ENCODE measurements around the gene GPR84. TPM values are rescaled to one million over a fixed set of nuclear protein-coding genes. Genes with fewer than 3 reads are reported as not detected.

Gene GPR84
- polyA plus RNA-seq, 1 of the 3 experiments (the other 2 are of a cell fraction): 0.03 TPM

DNA sequence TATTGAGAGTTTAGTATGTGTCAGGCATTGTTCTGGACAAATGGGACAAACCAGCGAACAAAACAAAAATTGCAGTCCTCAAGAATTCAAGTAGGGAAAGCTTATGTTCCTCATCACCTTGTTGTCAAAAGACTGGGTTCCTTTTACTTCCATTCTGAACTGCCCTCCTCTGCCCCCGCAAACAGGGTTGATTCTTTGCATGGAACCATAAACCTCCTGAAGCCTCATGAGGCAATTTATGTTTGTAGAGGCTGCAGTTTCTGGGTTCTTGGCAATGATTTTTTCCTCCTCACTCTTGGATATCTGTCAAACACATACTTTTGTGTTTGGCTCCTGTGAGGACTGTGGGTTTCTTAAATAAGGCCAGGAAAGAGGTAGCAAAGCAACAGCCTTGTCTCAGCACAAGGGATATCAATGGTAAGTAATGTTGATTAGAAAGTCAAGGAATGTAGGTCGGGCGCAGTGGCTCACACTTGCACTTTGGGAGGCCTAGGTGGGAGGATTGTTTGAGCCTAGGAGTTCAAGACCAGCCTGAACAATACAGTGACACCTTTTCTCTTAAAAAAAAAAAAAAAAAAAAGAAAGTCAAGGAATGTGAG, 25.5 kb downstream of the GPR84 start:
- ChIA-PET POLR2A (no interaction called here), CTCF (interaction anchor here (0.5 to 16.1 kb wide), 10 partner anchors 13 to 332 kb away, joined by 3 to 266 read pairs (median 38); partner anchors contain the start of gene COPZ1)
- H2AFZ ChIP-seq (ENCODE audit: low read depth): no peak overlapping the region
- no peak overlapping the region for H3K4me2 ChIP-seq
- 92% methylated on average over 4 of the region's 4 CpGs for WGBS (ENCODE audit: low lambda C conversion rate)
- H3F3A ChIP-seq (replicated peaks; ENCODE audit: insufficient read depth): no peaks in the 10 kb centered on the region
- peaks cover 22% of the 10 kb centered on the region for H4K20me1 ChIP-seq (ENCODE audit: insufficient read depth)
- no peak overlapping the region for H3K9ac ChIP-seq
- H3K4me3 ChIP-seq (ENCODE audit: low read depth in 2 of 2, low read length in 1 of 2): no peak overlapping the region
- no peak for DNase-seq
- no peaks in the 10 kb centered on the region for H3K9me2 ChIP-seq
- peaks cover 42% of the 10 kb centered on the region for H3K79me2 ChIP-seq (ENCODE audit: insufficient read depth)
- H3K9me3 ChIP-seq: no peaks in the 10 kb centered on the region
- peaks cover 22 to 26% of the 10 kb centered on the region in 2 experiments for H3K36me3 ChIP-seq (replicated peaks in 1 of 2; ENCODE audit: control insufficient read depth in 1 of 2, insufficient read depth in 2 of 2, low read length in 1 of 2)
- no peaks in the 10 kb centered on the region for H3K27me3 ChIP-seq (ENCODE audit: insufficient read depth)
- TF ChIP-seq FOXJ3 (CRISPR knock-in tag; IDR thresholded peaks at IDR 0.05): no peak
- TF ChIP-seq EP300 (IDR thresholded peaks at IDR 0.05; ENCODE audit: borderline replicate concordance in 1 of 2, low read depth in 1 of 2, low read length in 1 of 2): no peak
- TF ChIP-seq, protein P1, sequence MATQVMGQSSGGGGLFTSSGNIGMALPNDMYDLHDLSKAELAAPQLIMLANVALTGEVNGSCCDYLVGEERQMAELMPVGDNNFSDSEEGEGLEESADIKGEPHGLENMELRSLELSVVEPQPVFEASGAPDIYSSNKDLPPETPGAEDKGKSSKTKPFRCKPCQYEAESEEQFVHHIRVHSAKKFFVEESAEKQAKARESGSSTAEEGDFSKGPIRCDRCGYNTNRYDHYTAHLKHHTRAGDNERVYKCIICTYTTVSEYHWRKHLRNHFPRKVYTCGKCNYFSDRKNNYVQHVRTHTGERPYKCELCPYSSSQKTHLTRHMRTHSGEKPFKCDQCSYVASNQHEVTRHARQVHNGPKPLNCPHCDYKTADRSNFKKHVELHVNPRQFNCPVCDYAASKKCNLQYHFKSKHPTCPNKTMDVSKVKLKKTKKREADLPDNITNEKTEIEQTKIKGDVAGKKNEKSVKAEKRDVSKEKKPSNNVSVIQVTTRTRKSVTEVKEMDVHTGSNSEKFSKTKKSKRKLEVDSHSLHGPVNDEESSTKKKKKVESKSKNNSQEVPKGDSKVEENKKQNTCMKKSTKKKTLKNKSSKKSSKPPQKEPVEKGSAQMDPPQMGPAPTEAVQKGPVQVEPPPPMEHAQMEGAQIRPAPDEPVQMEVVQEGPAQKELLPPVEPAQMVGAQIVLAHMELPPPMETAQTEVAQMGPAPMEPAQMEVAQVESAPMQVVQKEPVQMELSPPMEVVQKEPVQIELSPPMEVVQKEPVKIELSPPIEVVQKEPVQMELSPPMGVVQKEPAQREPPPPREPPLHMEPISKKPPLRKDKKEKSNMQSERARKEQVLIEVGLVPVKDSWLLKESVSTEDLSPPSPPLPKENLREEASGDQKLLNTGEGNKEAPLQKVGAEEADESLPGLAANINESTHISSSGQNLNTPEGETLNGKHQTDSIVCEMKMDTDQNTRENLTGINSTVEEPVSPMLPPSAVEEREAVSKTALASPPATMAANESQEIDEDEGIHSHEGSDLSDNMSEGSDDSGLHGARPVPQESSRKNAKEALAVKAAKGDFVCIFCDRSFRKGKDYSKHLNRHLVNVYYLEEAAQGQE (IDR thresholded peaks at IDR 0.05; ENCODE audit: low read depth, low read length): no peak
- no peak for TF ChIP-seq TEAD4 (IDR thresholded peaks at IDR 0.05; ENCODE audit: borderline replicate concordance, insufficient read depth)
- TF ChIP-seq FOXM1 (IDR thresholded peaks at IDR 0.05; ENCODE audit: low read depth): no peak
- TF ChIP-seq, protein P2, sequence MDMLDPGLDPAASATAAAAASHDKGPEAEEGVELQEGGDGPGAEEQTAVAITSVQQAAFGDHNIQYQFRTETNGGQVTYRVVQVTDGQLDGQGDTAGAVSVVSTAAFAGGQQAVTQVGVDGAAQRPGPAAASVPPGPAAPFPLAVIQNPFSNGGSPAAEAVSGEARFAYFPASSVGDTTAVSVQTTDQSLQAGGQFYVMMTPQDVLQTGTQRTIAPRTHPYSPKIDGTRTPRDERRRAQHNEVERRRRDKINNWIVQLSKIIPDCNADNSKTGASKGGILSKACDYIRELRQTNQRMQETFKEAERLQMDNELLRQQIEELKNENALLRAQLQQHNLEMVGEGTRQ (IDR thresholded peaks at IDR 0.05; ENCODE audit: borderline replicate concordance, low read depth, low read length): no peak
- TF ChIP-seq NFIC (IDR thresholded peaks at IDR 0.05; ENCODE audit: borderline replicate concordance): no peak
- TF ChIP-seq RAD21 (IDR thresholded peaks at IDR 0.05; ENCODE audit: low read length): no peak
- no peak for TF ChIP-seq RCOR1 (IDR thresholded peaks at IDR 0.05; ENCODE audit: low read length)
- TF ChIP-seq RFX5 (IDR thresholded peaks at IDR 0.05; ENCODE audit: low read length): no peak
- TF ChIP-seq POLR2AphosphoS5 (IDR thresholded peaks at IDR 0.05; ENCODE audit: low read depth, low read length): no peak
- no peak for TF ChIP-seq GATA2 (CRISPR knock-in tag; IDR thresholded peaks at IDR 0.05)
- TF ChIP-seq, protein P3, sequence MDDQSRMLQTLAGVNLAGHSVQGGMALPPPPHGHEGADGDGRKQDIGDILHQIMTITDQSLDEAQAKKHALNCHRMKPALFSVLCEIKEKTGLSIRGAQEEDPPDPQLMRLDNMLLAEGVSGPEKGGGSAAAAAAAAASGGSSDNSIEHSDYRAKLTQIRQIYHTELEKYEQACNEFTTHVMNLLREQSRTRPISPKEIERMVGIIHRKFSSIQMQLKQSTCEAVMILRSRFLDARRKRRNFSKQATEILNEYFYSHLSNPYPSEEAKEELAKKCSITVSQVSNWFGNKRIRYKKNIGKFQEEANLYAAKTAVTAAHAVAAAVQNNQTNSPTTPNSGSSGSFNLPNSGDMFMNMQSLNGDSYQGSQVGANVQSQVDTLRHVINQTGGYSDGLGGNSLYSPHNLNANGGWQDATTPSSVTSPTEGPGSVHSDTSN (IDR thresholded peaks at IDR 0.05): no peak
- no peak for TF ChIP-seq ELF1 (IDR thresholded peaks at IDR 0.05)
- no peak for TF ChIP-seq MEF2A (IDR thresholded peaks at IDR 0.05; ENCODE audit: borderline replicate concordance, low read depth)
- TF ChIP-seq SMC3 (IDR thresholded peaks at IDR 0.05; ENCODE audit: low read depth, low read length): no peak
- no peak for TF ChIP-seq JUND (IDR thresholded peaks at IDR 0.05)
- TF ChIP-seq, protein P4, sequence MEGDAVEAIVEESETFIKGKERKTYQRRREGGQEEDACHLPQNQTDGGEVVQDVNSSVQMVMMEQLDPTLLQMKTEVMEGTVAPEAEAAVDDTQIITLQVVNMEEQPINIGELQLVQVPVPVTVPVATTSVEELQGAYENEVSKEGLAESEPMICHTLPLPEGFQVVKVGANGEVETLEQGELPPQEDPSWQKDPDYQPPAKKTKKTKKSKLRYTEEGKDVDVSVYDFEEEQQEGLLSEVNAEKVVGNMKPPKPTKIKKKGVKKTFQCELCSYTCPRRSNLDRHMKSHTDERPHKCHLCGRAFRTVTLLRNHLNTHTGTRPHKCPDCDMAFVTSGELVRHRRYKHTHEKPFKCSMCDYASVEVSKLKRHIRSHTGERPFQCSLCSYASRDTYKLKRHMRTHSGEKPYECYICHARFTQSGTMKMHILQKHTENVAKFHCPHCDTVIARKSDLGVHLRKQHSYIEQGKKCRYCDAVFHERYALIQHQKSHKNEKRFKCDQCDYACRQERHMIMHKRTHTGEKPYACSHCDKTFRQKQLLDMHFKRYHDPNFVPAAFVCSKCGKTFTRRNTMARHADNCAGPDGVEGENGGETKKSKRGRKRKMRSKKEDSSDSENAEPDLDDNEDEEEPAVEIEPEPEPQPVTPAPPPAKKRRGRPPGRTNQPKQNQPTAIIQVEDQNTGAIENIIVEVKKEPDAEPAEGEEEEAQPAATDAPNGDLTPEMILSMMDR (IDR thresholded peaks at IDR 0.05): no peak
- peaks cover 0 to 5% of the 10 kb centered on the region in 2 experiments; a peak in 1 of 4 replicates for H3K4me1 ChIP-seq (ENCODE audit: control insufficient read depth in 1 of 2, insufficient read depth in 2 of 2, low read depth in 1 of 2, low read length in 1 of 2)
- no peak overlapping the region for H3K27ac ChIP-seq (ENCODE audit: low read depth in 2 of 2, low read length in 1 of 2)
